Karpas-422 (cell line): ENCODE results near the gene LRRC15. TPM values are rescaled to one million over a fixed set of nuclear protein-coding genes. Genes with fewer than 3 reads are reported as not detected.

ENCODE experiments used
- DNase-seq: peaks from one replicate; pipeline ENCODE4 v3.0.0-alpha.2; 2015
- H2AFZ ChIP-seq: fragments of 200-600 bp; sonication (generic); 2 replicates; pipeline ENCODE4 v1.6.1; 2014; ENCODE audit warnings: antibody characterized with exemption, low read length, mixed read lengths
- H3K27ac ChIP-seq: fragments of 200-600 bp; sonication (generic); 2 replicates; pipeline ENCODE4 v1.5.1; 2014; ENCODE audit warnings: mild to moderate bottlenecking, low read length, moderate library complexity
- H3K27me3 ChIP-seq: fragments of 200-600 bp; sonication (generic); 2 replicates; pipeline ENCODE4 v1.6.1; 2014; ENCODE audit warnings: low read length, mixed read lengths
- H3K36me3 ChIP-seq: fragments of 200-600 bp; sonication (generic); 2 replicates; pipeline ENCODE4 v1.6.1; 2014; ENCODE audit warnings: low read length, mixed read lengths; ENCODE audit not compliant: insufficient read depth
- H3K4me1 ChIP-seq: fragments of 200-600 bp; sonication (generic); 2 replicates; pipeline ENCODE4 v1.6.1; 2014; ENCODE audit warnings: mild to moderate bottlenecking, low read length, mixed read lengths
- H3K4me2 ChIP-seq: fragments of 200-600 bp; sonication (generic); 2 replicates; pipeline ENCODE4 v1.6.1; 2014; ENCODE audit warnings: low read length, low read depth, mild to moderate bottlenecking; ENCODE audit not compliant: poor library complexity, severe bottlenecking
- H3K4me3 ChIP-seq: fragments of 200-600 bp; sonication (generic); 2 replicates; pipeline ENCODE4 v1.5.1; 2014; ENCODE audit warnings: mild to moderate bottlenecking, antibody characterized with exemption, low read length, mixed read lengths
- H3K79me2 ChIP-seq: fragments of 200-600 bp; sonication (generic); 2 replicates; pipeline ENCODE4 v1.6.1; 2014; ENCODE audit warnings: mild to moderate bottlenecking, low read length, mixed read lengths
- H3K9ac ChIP-seq: fragments of 200-600 bp; sonication (generic); 2 replicates; pipeline ENCODE4 v1.6.0; 2014; ENCODE audit warnings: low read length
- H3K9me2 ChIP-seq: fragments of 200-600 bp; sonication (generic), shearing (Covaris generic); replicated peaks from 2 replicates; pipeline ENCODE4 v1.6.0; 2014; ENCODE audit warnings: mild to moderate bottlenecking, low read length, moderate library complexity; ENCODE audit not compliant: insufficient read depth
- H3K9me3 ChIP-seq: fragments of 300-700, 200-600 bp; sonication (generic); 2 replicates; pipeline ENCODE4 v1.6.1; 2014; ENCODE audit warnings: low read length, mixed read lengths
- H4K20me1 ChIP-seq: fragments of 200-600 bp; sonication (generic); 2 replicates; pipeline ENCODE4 v1.6.1; 2014; ENCODE audit warnings: mild to moderate bottlenecking, antibody characterized with exemption, low read length, low read depth; ENCODE audit not compliant: insufficient read depth
- total RNA-seq: library from RNA; depleted of rRNA; stranded (reverse); fragments of >200 nt; shearing (Covaris generic); gene quantifications from 2 replicates; pipeline ENCODE4 v1.2.3, GENCODE V29; 2014; ENCODE audit warnings: low replicate concordance

The LRRC15 gene
- total RNA-seq, 1 experiment from 2014 or later: not detected

DNA sequence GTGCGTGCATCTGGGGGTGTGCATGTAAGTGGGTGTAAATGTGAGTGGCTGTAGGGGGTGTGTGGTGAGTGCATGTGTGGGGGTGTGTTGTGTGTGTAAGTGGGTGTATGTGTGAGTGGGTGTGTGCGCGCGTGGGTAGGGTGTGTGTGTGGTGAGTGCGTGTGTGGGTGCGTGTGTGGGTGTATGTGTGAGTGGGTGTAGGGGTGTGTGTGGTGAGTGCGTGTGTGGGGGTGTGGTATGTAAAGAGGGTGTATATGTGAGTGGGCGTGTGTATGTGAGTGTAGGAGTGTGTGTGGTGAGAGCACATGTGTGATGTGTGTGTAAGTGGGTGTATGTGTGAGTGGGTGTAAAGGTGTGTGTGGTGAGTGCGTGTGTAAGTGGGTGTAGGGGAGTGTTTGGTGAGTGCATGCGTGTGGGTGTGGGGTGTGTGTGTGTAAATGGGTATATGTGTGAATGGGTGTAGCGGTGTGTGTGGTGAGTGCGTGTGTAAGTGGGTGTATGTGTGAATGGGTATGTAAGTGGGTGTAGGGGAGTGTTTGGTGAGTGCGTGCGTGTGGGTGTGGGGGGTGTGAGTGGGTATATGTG, 17.5 kb downstream of the LRRC15 start:
- no peaks in the 10 kb centered on the region for H3K79me2 ChIP-seq
- H3K9ac ChIP-seq: no peak overlapping the region
- DNase-seq: no peak
- no peaks in the 10 kb centered on the region for H3K9me3 ChIP-seq
- no peaks in the 10 kb centered on the region for H3K9me2 ChIP-seq
- H4K20me1 ChIP-seq: no peaks in the 10 kb centered on the region
- no peak overlapping the region for H2AFZ ChIP-seq
- no peak overlapping the region for H3K27ac ChIP-seq
- H3K4me2 ChIP-seq: no peak overlapping the region
- no peaks in the 10 kb centered on the region for H3K4me1 ChIP-seq
- no peaks in the 10 kb centered on the region for H3K36me3 ChIP-seq
- no peaks in the 10 kb centered on the region for H3K27me3 ChIP-seq
- H3K4me3 ChIP-seq: no peak overlapping the region

DNA sequence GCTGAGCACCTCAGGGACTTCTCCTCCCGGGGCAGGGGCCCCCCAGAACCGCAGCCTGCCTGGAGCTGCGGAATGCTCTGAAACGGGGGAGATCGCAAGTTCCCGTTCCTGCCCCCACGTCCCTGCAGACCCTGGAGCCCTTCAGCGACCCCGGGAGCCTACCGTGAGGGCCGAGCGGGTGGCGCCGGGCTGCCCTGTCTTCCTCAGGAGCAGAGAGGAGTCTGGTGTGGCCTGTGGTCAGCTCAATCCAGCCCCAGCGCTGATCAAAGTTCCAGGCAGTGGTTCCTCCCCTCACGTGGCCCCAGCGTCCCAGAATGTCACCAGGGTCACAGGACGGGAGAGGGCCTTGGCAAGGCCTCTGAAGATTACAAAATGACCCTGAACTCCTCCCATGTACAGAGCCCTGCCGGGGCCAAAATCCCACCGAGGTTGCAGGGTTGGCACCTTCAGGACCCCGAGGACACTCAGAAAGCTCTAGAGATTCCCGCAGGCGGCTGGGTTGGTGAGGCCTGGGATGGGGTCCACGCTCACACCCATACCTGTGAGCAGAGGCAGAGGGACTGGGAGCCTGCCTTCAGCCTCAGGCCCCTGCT, 18.4 kb downstream of the LRRC15 start, which contains the start of gene CPN2:
Gene CPN2, minus strand, starts transcription at position 249 of the 593 bp plus-strand sequence. CDS start 8,626 bp downstream, outside the sequence.
- Histone ChIP-seq H3K27ac (no peak within 1 kb of the TSS), H3K4me3 (no peak within 1 kb of the TSS), H3K9me2 (no peaks in the 10 kb centered on the region), H2AFZ (no peak within 1 kb of the TSS), H3K27me3 (no peaks in the 10 kb centered on the region), H3K4me1 (no peaks in the 10 kb centered on the region), H3K79me2 (no peaks in the 10 kb centered on the region), H3K4me2 (no peak within 1 kb of the TSS), H3K9ac (no peak within 1 kb of the TSS), H4K20me1 (no peaks in the 10 kb centered on the region), H3K9me3 (no peaks in the 10 kb centered on the region), H3K36me3 (no peaks in the 10 kb centered on the region)
- no peak for DNase-seq

- H3K27me3 ChIP-seq: no peaks in the 10 kb centered on the region
- no peak overlapping the region for H3K9ac ChIP-seq
- H3K9me2 ChIP-seq: no peaks in the 10 kb centered on the region
- H4K20me1 ChIP-seq: no peaks in the 10 kb centered on the region
- no peaks in the 10 kb centered on the region for H3K4me1 ChIP-seq
- H2AFZ ChIP-seq: no peak overlapping the region
- no peak for DNase-seq
- H3K4me3 ChIP-seq: no peak overlapping the region
- H3K27ac ChIP-seq: no peak overlapping the region
- no peaks in the 10 kb centered on the region for H3K36me3 ChIP-seq
- H3K9me3 ChIP-seq: no peaks in the 10 kb centered on the region
- no peak overlapping the region for H3K4me2 ChIP-seq
- H3K79me2 ChIP-seq: no peaks in the 10 kb centered on the region
Observed at GRCh38 chr3:194350726-194351071, 18.8 kb downstream of the LRRC15 start.

- H3K27me3 ChIP-seq: no peaks in the 10 kb centered on the region
- H3K79me2 ChIP-seq: no peaks in the 10 kb centered on the region
- no peak overlapping the region for H2AFZ ChIP-seq
- peaks cover 6% of the 10 kb centered on the region; the same call in 1 of the 2 replicates for H4K20me1 ChIP-seq
- H3K9me2 ChIP-seq: no peaks in the 10 kb centered on the region
- H3K4me1 ChIP-seq: no peaks in the 10 kb centered on the region
- no peak overlapping the region for H3K27ac ChIP-seq
- no peak overlapping the region for H3K9ac ChIP-seq
- H3K9me3 ChIP-seq: no peaks in the 10 kb centered on the region
- H3K36me3 ChIP-seq: no peaks in the 10 kb centered on the region
- no peak overlapping the region for H3K4me2 ChIP-seq
- no peak overlapping the region for H3K4me3 ChIP-seq
- DNase-seq: no peak
Observed at GRCh38 chr3:194348354-194348753, 21.2 kb downstream of the LRRC15 start.

- H2AFZ ChIP-seq: no peak overlapping the region
- H3K36me3 ChIP-seq: no peaks in the 10 kb centered on the region
- H3K9me2 ChIP-seq: no peaks in the 10 kb centered on the region
- H4K20me1 ChIP-seq: peaks cover 6% of the 10 kb centered on the region; the same call in 1 of the 2 replicates
- H3K4me1 ChIP-seq: no peaks in the 10 kb centered on the region
- no peak for DNase-seq
- H3K4me3 ChIP-seq: no peak overlapping the region
- no peak overlapping the region for H3K4me2 ChIP-seq
- no peak overlapping the region for H3K9ac ChIP-seq
- no peaks in the 10 kb centered on the region for H3K79me2 ChIP-seq
- H3K9me3 ChIP-seq: no peaks in the 10 kb centered on the region
- H3K27ac ChIP-seq: no peak overlapping the region
- no peaks in the 10 kb centered on the region for H3K27me3 ChIP-seq
Observed at GRCh38 chr3:194346621-194347020, 22.9 kb downstream of the LRRC15 start.

- H4K20me1 ChIP-seq: peaks cover 6% of the 10 kb centered on the region; the same call in 1 of the 2 replicates
Observed at GRCh38 chr3:194346035-194346434, 23.5 kb downstream of the LRRC15 start.

DNA sequence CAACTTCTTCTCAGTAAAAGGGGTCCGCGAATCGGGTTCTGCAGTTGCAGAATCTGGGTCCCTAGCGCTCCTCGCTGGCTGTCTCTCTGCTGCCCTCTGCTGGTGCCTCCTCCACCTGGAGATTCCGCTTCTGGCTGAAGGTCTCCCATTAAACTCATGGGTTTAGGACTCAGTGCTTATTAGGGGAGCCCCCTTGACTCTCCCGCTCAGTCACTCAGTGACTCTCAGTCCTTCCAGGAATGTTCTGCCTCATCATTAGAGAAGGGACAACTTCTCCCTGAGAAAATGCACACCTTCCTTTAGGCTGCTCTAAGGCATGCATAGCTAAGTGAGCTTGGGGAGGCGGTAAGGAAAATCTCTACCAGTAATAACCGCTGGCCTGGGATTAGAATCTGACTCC, 25.5 kb downstream of the LRRC15 start:
- no peaks in the 10 kb centered on the region for H3K4me1 ChIP-seq
- no peak overlapping the region for H3K9ac ChIP-seq
- H3K4me2 ChIP-seq: no peak overlapping the region
- H3K9me2 ChIP-seq: no peaks in the 10 kb centered on the region
- H4K20me1 ChIP-seq: peaks cover 6% of the 10 kb centered on the region; the same call in 1 of the 2 replicates
- H3K9me3 ChIP-seq: no peaks in the 10 kb centered on the region
- H3K36me3 ChIP-seq: no peaks in the 10 kb centered on the region
- H3K27me3 ChIP-seq: no peaks in the 10 kb centered on the region
- H3K4me3 ChIP-seq: no peak overlapping the region
- no peak overlapping the region for H2AFZ ChIP-seq
- H3K27ac ChIP-seq: no peak overlapping the region
- peak; percentile 91 for DNase-seq
- H3K79me2 ChIP-seq: no peaks in the 10 kb centered on the region

More at GRCh38 chr3:194346035-194346434, 23.5 kb downstream of the LRRC15 start:
- Histone ChIP-seq H3K79me2 (no peaks in the 10 kb centered on the region), H3K9me3 (no peaks in the 10 kb centered on the region), H3K36me3 (no peaks in the 10 kb centered on the region), H3K4me1 (no peaks in the 10 kb centered on the region), H3K9ac (no peak overlapping the region), H2AFZ (no peak overlapping the region), H3K27ac (no peak overlapping the region), H3K4me2 (no peak overlapping the region), H3K9me2 (no peaks in the 10 kb centered on the region), H3K4me3 (no peak overlapping the region), H3K27me3 (no peaks in the 10 kb centered on the region)
- DNase-seq: no peak

GRCh38 chr3:194343561-194343893, 26.0 kb downstream of the LRRC15 start:
- H3K27ac ChIP-seq: no peak overlapping the region
- no peak overlapping the region for H3K4me3 ChIP-seq
- H3K36me3 ChIP-seq: no peaks in the 10 kb centered on the region
- no peaks in the 10 kb centered on the region for H3K79me2 ChIP-seq
- H4K20me1 ChIP-seq: peaks cover 6% of the 10 kb centered on the region; the same call in 1 of the 2 replicates
- no peak for DNase-seq
- no peaks in the 10 kb centered on the region for H3K27me3 ChIP-seq
- no peak overlapping the region for H3K4me2 ChIP-seq
- H3K9ac ChIP-seq: no peak overlapping the region
- H3K4me1 ChIP-seq: no peaks in the 10 kb centered on the region
- H2AFZ ChIP-seq: no peak overlapping the region
- H3K9me2 ChIP-seq: no peaks in the 10 kb centered on the region
- no peaks in the 10 kb centered on the region for H3K9me3 ChIP-seq
